Fibroblast of skin of left biceps (primary cell): ENCODE data around the gene TAF11.
"Not testable (repeated sequence)": the region's sequence is repeated elsewhere in the genome, so short reads cannot be mapped to it uniquely, and the experiment has no call there.

Source experiments
- DNase-seq, 2 experiments: peaks; one replicate each; pipeline ENCODE4 v3.0.0-alpha.2; 2013; ENCODE audit warnings: low read depth in 2 of 2

Gene TAF11

GRCh38 chr6:34887753-34888513 is at the start of gene TAF11:
Gene TAF11, minus strand, starts transcription at chr6:34888042. Its CDS starts 85 bp downstream, at chr6:34887957.
- peak; percentile 74 to 82 for DNase-seq

DNA sequence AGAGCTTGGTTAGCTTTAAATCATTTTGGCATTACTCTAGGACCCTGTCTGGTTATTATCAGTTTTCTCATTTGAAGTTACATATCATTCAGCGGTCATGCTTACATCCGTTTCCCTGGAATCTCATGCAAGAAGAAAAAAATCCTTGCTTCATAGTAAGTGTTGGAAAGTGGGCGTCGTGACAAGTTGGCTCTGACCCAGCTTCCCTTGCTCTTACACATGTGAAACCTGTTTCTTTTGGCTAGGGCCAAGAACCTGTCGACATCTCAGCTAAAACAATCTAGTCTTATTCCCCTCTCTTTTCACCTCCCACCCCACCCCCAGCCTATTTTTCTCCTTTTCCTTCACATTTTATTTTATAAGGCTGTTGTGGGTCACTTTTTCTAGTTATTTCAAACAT is 46.7 kb upstream of the TAF11 start:
- peak; percentile 60 to 64 for DNase-seq

- not testable (repeated sequence) for DNase-seq
Observed at GRCh38 chr6:34932202-34932601, 44.4 kb upstream of the TAF11 start.

DNA sequence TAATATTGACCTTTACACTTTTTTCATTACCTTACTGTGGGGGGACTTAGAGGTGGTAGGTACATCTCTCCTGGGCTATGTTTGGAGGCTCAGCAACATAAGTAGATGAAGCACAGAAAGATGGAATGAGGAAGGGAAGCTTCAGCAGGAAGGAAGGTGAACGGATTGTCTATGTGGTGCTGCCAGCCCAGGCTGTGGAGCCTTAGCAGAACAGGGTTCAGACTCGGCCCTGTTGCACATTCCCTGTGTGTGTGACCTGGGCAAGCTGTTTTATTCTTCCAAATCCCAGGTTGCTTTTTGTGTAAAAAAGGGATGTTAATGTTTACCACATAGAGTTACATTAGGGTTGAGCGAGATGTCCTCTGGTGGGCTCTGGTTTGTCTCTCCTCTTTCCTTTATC is 42.4 kb upstream of the TAF11 start:
- no peak for DNase-seq

DNA sequence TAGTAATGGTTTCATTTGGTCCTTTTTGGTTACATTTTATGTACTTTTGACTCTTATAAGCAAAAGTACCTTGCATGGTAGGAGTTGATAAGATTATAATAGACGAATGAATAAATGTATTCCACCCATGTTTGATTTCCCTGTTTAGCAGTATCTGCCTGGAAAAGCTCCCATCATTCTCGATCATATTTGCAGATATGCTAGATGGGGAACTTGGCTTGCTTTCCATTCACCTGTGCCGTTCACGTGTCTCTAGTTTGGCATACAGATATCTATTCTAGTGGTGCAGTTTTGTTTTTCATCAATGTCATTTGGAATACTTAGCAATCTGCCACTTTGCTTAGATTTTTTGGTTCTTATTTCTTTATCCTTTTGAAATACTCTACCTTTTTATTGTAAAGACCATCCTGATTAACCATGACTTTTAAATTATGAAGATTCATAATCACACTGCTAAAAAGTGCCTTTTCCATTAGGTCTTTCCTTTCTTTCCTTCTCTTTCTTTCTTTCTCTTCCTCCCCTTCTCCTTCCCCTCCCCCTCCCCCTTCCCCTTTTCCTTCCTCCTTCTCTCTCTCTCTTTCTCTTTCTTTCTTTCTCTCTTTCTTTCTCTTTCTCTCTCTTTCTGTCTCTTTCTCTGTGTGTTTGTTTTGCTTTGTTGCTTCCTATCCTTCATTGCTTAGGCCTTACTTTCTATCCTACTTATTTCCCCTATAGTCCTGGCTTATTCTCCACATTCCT is 41.6 kb upstream of the TAF11 start:
- no peak for DNase-seq

GRCh38 chr6:34928695-34929094 is 40.9 kb upstream of the TAF11 start:
- DNase-seq: no peak

- DNase-seq: no peak
Observed at GRCh38 chr6:34928220-34928619, 40.4 kb upstream of the TAF11 start.

DNA sequence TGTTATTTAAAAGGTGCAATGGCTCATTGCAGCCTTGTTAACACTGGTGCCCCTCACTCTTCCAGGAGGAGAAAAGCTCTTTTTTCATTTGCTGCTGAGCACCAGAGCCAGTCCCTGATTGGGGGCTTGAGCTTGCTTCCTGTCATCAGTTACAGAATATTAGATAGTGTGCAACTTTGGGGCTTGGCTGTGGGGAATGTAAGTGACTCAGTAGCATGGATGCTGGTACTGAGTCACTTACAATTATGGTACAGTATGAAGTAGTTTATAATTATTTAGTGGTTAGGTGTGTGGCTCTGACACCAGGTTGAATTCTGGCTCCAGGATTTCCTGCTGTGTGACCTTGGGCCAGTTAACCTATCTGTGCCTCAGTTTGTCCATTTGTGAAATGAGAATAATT is 38.8 kb upstream of the TAF11 start:
- no peak for DNase-seq

GRCh38 chr6:34924831-34925625 is 37.2 kb upstream of the TAF11 start:
- no peak for DNase-seq

GRCh38 chr6:34922177-34922663 is 34.4 kb upstream of the TAF11 start:
- no peak for DNase-seq

GRCh38 chr6:34920097-34920496 is 32.3 kb upstream of the TAF11 start:
- no peak for DNase-seq

- DNase-seq: no peak
Observed at GRCh38 chr6:34919651-34920050, 31.8 kb upstream of the TAF11 start.

DNA sequence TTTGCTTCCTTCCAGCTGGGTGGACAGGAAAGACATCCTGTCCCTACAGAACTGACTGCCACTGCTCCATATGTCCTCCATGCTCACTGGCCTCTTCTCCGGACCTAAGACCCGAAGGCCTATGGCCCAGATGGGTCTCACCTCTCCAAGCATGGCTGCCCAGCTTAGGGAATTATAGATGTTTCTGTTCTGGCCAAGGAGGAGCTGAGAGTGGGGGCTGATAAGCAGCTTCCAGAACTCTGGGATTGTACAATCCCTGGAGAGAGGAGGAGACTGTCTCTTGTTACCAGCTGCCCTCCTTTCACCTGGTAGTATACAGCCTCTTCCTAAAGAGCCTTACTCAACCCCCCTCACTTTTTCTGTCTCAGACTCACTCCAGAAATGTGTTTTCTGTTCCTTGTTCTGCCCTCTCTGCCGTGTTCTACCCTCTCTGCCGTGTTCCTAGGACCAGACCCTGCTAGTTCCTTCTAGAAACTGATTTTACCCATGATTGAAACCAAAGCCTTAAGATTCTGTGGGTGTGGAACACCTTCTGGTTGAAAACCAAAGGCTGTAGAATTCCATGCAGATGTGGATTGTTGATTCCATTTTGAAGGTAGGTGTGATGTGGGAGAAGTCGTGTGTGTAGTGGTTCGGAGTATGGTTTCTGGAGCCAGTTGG is 29.9 kb upstream of the TAF11 start:
- no peak for DNase-seq

DNA sequence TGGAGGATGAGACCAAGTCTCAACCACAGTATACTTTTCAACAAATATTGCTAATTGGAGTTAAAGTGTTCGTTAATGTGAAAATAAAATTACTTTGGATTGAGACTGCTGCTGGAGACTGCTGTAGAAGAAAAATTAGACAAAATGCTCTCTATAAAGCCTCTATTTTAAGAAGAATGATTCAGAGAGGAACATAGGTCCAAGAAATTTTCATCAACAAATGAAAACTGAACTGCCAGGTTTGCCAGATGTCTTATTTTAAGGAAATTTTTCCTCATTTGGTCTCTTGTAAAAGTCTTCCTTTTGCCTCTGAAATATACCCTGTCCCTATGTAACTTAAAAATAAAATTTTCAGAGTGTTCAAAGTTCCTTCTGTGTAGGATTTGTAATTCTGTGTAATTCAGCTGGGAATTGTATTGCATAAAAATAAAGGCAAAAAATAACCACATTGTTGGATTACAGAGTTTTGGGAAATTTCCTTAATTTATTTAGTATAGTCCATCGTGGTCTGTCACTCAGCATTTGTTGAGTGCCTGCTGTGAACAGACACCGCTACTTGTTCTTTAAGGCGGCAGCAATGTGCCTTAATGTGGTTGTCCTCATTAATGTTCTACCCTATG is 28.6 kb upstream of the TAF11 start:
- no peak for DNase-seq

DNA sequence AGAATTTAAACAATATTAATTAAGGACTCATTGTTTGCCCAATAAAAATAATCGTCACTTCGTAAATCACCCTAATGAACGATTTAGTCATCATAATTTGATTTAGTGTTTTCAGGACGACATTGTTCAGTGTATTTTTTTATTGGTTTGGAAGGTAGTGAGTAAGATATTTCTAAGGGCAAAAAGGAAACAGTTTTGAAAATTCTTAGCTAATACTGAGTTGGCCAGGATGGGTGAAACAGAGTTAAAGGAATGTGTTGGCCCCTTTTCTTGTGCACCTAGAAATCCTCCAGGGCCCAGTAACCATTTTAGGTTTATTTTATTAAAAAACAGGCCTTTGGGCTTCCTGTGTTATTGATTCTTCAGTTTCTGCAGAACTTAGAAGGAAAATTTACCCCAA is 26.5 kb upstream of the TAF11 start:
- no peak for DNase-seq

DNA sequence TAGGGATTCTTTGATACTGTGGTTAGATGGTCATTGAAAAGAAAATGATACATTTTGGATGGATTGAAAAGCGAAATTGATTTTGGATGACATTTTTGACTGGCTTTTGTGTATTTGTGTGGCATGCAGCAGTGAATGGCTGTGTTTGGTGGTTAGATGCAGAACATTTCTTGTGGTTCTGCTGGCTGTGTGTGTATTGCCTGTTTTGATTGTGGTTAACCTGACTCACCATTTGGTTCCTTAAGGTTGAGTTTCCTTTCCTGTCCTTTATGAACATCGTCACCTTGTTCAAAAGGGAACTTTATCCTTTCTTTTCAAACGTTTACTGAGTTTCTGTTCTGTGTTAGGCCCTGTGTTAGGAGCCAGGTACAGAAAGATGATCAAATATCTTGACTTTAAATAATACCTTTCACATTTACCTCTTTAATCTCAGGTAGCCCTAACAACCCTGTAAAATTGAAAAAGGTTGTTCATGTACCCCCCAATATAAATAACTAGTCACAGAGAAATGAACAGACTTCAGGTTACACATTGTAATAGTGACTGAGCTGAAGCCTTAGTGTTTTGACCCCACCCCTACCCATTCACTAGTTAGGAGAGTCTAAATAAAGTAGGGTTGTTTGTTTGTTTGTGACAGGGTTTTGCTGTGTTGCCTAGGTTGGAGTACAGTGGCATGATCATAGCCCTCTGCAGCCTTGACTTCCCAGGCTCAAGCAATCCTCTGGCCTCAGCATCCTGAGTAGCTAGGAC is 25.0 kb upstream of the TAF11 start:
- DNase-seq: no peak

GRCh38 chr6:34911822-34912221 is 24.0 kb upstream of the TAF11 start:
- no peak for DNase-seq

GRCh38 chr6:34909320-34909883 is 21.6 kb upstream of the TAF11 start:
- DNase-seq: no peak

GRCh38 chr6:34908194-34908593 is 20.4 kb upstream of the TAF11 start:
- DNase-seq: no peak

DNA sequence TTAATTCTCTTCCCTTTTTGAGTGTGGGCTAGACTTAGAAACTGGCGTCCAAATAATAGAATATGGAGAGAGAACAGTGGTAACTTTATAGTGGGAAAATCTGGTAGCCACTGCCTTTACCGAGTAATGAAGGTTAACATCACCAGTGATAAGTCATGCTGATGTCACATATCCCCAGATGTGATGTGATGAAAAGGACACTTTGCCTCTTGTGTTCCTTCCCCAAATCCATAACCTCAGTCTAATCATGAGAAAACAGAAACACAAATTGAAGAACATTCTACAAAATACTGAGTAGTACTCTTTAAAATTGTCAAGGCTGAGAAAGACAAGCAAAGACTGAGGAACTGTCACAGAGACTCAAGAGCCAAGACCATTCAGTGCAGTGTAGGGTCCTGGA is 19.0 kb upstream of the TAF11 start:
- DNase-seq: no peak
